HUES48 (cell line): ENCODE measurements around the gene HACD1.
A peak's percentile ranks its signal among the peaks of the same experiment; 100 is the strongest.

Experiments used
- H3K27ac ChIP-seq: one replicate; pipeline ENCODE4 v1.7.0; 2013; ENCODE audit warnings: low read depth, low read length, inconsistent platforms
- H3K27me3 ChIP-seq: 2 replicates; pipeline ENCODE4 v1.6.1; 2013; ENCODE audit warnings: mild to moderate bottlenecking, low read length; ENCODE audit not compliant: control insufficient read depth, insufficient read depth
- H3K36me3 ChIP-seq: 2 replicates; pipeline ENCODE4 v1.6.1; 2013; ENCODE audit warnings: low read length; ENCODE audit not compliant: control insufficient read depth, insufficient read depth
- H3K4me1 ChIP-seq: 2 replicates; pipeline ENCODE4 v1.6.1; 2013; ENCODE audit warnings: mild to moderate bottlenecking, low read length; ENCODE audit not compliant: control insufficient read depth, insufficient read depth
- H3K4me3 ChIP-seq: 2 replicates; pipeline ENCODE4 v1.5.1; 2013; ENCODE audit warnings: mild to moderate bottlenecking, low read depth, low read length
- H3K9ac ChIP-seq: 2 replicates; pipeline ENCODE4 v1.6.1; 2013; ENCODE audit warnings: mild to moderate bottlenecking, low read depth, low read length, moderate library complexity
- H3K9me3 ChIP-seq: 2 replicates; pipeline ENCODE4 v1.6.1; 2013; ENCODE audit warnings: low read length; ENCODE audit not compliant: control insufficient read depth, insufficient read depth

Gene HACD1

GRCh38 chr10:17652585-17652984, 35.4 kb upstream of the HACD1 start:
- Histone ChIP-seq H3K4me1 (peaks cover 12% of the 10 kb centered on the region), H3K9ac (no peak overlapping the region), H3K36me3 (peaks cover 7% of the 10 kb centered on the region), H3K27ac (no peak overlapping the region), H3K9me3 (peaks cover 18% of the 10 kb centered on the region), H3K27me3 (no peaks in the 10 kb centered on the region), H3K4me3 (no peak overlapping the region)

- peaks cover 7% of the 10 kb centered on the region for H3K36me3 ChIP-seq
Observed at GRCh38 chr10:17651896-17652295, 34.7 kb upstream of the HACD1 start.

GRCh38 chr10:17650416-17650815, 33.2 kb upstream of the HACD1 start:
- Histone ChIP-seq H3K27ac (no peak overlapping the region), H3K36me3 (peaks cover 7% of the 10 kb centered on the region), H3K9me3 (peaks cover 12% of the 10 kb centered on the region), H3K27me3 (no peaks in the 10 kb centered on the region), H3K4me1 (peaks cover 15% of the 10 kb centered on the region), H3K9ac (no peak overlapping the region), H3K4me3 (no peak overlapping the region)

More at GRCh38 chr10:17651896-17652295, 34.7 kb upstream of the HACD1 start:
- H3K27ac ChIP-seq: no peak overlapping the region
- H3K9ac ChIP-seq: no peak overlapping the region
- H3K4me1 ChIP-seq: peaks cover 12% of the 10 kb centered on the region
- peaks cover 16% of the 10 kb centered on the region for H3K9me3 ChIP-seq
- no peak overlapping the region for H3K4me3 ChIP-seq
- no peaks in the 10 kb centered on the region for H3K27me3 ChIP-seq

- Histone ChIP-seq H3K36me3 (peaks cover 7% of the 10 kb centered on the region), H3K27ac (no peak overlapping the region), H3K9ac (no peak overlapping the region), H3K9me3 (peaks cover 12% of the 10 kb centered on the region), H3K27me3 (no peaks in the 10 kb centered on the region), H3K4me1 (peaks cover 18% of the 10 kb centered on the region), H3K4me3 (no peak overlapping the region)
Observed at GRCh38 chr10:17649836-17650235, 32.7 kb upstream of the HACD1 start.

- peaks cover 12% of the 10 kb centered on the region for H3K9me3 ChIP-seq
- H3K36me3 ChIP-seq: peaks cover 7% of the 10 kb centered on the region
Observed at GRCh38 chr10:17649052-17649451, 31.9 kb upstream of the HACD1 start.

GRCh38 chr10:17648243-17649035, 31.3 kb upstream of the HACD1 start:
- Histone ChIP-seq H3K27ac (no peak overlapping the region), H3K4me3 (no peak overlapping the region), H3K27me3 (no peaks in the 10 kb centered on the region), H3K4me1 (peaks cover 18% of the 10 kb centered on the region), H3K9ac (no peak overlapping the region), H3K36me3 (peaks cover 4% of the 10 kb centered on the region), H3K9me3 (peaks cover 7% of the 10 kb centered on the region)

More at GRCh38 chr10:17649052-17649451, 31.9 kb upstream of the HACD1 start:
- H3K9ac ChIP-seq: no peak overlapping the region
- H3K4me3 ChIP-seq: no peak overlapping the region
- no peaks in the 10 kb centered on the region for H3K27me3 ChIP-seq
- peaks cover 18% of the 10 kb centered on the region for H3K4me1 ChIP-seq
- no peak overlapping the region for H3K27ac ChIP-seq

GRCh38 chr10:17647326-17647725, 30.2 kb upstream of the HACD1 start:
- H3K4me3 ChIP-seq: no peak overlapping the region
- no peaks in the 10 kb centered on the region for H3K36me3 ChIP-seq
- H3K27ac ChIP-seq: no peak overlapping the region
- H3K9me3 ChIP-seq: no peaks in the 10 kb centered on the region
- H3K9ac ChIP-seq: no peak overlapping the region
- no peaks in the 10 kb centered on the region for H3K27me3 ChIP-seq
- H3K4me1 ChIP-seq: peaks cover 18% of the 10 kb centered on the region

- peaks cover 7% of the 10 kb centered on the region for H3K4me1 ChIP-seq
- H3K36me3 ChIP-seq: no peaks in the 10 kb centered on the region
- no peak overlapping the region for H3K27ac ChIP-seq
- peak overlapping the region; percentile 88 for H3K4me3 ChIP-seq
- no peaks in the 10 kb centered on the region for H3K27me3 ChIP-seq
- H3K9ac ChIP-seq: no peak overlapping the region
- no peaks in the 10 kb centered on the region for H3K9me3 ChIP-seq
Observed at GRCh38 chr10:17645621-17646345, 28.6 kb upstream of the HACD1 start.

- Histone ChIP-seq H3K27me3 (no peaks in the 10 kb centered on the region), H3K9me3 (no peaks in the 10 kb centered on the region), H3K27ac (peak overlapping the region; percentile 99), H3K9ac (peak overlapping the region; percentile 95), H3K4me3 (peak overlapping the region; percentile 88), H3K36me3 (no peaks in the 10 kb centered on the region), H3K4me1 (peaks cover 7% of the 10 kb centered on the region)
Observed at GRCh38 chr10:17644485-17644943, 27.3 kb upstream of the HACD1 start.

- Histone ChIP-seq H3K4me1 (peaks cover 7% of the 10 kb centered on the region), H3K9me3 (no peaks in the 10 kb centered on the region), H3K9ac (peak within 1 kb of the TSS; percentile 95), H3K27ac (peak within 1 kb of the TSS; percentile 99), H3K4me3 (peak within 1 kb of the TSS; percentile 88), H3K27me3 (no peaks in the 10 kb centered on the region), H3K36me3 (no peaks in the 10 kb centered on the region)
Observed at GRCh38 chr10:17643755-17644484, 26.7 kb upstream of the HACD1 start, which contains the start of gene STAM. Gene STAM (plus strand): TSS chr10:17644151. CDS start chr10:17644340, 189 bp downstream.
